Body of pancreas (tissue), 4 donors: ENCODE results near the gene DNAH6. TPM values are rescaled to one million over a fixed set of nuclear protein-coding genes. Genes with fewer than 3 reads are reported as not detected.
"Not testable (repeated sequence)": the region's sequence is repeated elsewhere in the genome, so short reads cannot be mapped to it uniquely, and the experiment has no call there.

ENCODE experiments used
- ATAC-seq: fragments of 150-250 bp; one replicate; pipeline ENCODE4 v1.9.1; 2016
- DNase-seq, 4 donors: peaks; one replicate each; pipeline ENCODE4 v3.0.0-alpha.2; 2019
- H3K27ac ChIP-seq, 4 donors: fragments of 200-600 bp; sonication (generic); 1 replicate in 3 of 4; 2 replicates in 1 of 4; pipeline versions ENCODE4 v1.5.1 to v1.6.1; 2016 to 2019; ENCODE audit warnings: mild to moderate bottlenecking in 1 of 4, mixed read lengths in 1 of 4, moderate library complexity in 1 of 4
- H3K27me3 ChIP-seq, 2 donors: fragments of 200-600 bp; sonication (generic); one replicate each; pipeline ENCODE4 v1.6.0; 2016; ENCODE audit warnings: mild to moderate bottlenecking in 1 of 2
- H3K36me3 ChIP-seq, 2 donors: fragments of 200-600 bp; sonication (generic); replicated peaks in 1 of 2; 2 replicates each; pipeline ENCODE4 v1.5.1; 2016; ENCODE audit warnings: low read depth in 2 of 2; ENCODE audit not compliant: insufficient read depth in 1 of 2
- H3K4me1 ChIP-seq: fragments of 200-600 bp; sonication (generic); one replicate; pipeline ENCODE4 v1.6.0; 2016
- H3K4me3 ChIP-seq, 2 donors: fragments of 200-600 bp; sonication (generic); 1 replicate in 1 of 2; 2 replicates in 1 of 2; pipeline ENCODE4 v1.5.1; 2016 to 2019
- H3K9me3 ChIP-seq, 3 donors: fragments of 200-600 bp; sonication (generic); 1 replicate in 2 of 3; 2 replicates in 1 of 3; pipeline ENCODE4 v1.5.1; 2016
- POLR2A ChIP-seq, 3 donors: fragments of 450-650 bp; IDR thresholded peaks; one replicate each; pipeline ENCODE4 v1.6.1; 2016; ENCODE audit warnings: antibody characterized with exemption in 3 of 3, mild to moderate bottlenecking in 2 of 3
- WGBS, 2 donors: methylation state at CpG; one replicate each; pipeline ENCODE4 v1.1.5; 2017; 5-methylcytosine and 5-hydroxymethylcytosine counted together
- intact Hi-C: fragments of 100-400 bp; cut with DNase I; formaldehyde crosslinking; loops from one replicate; pipeline ENCODE4 v1.15.1; 2023
- total RNA-seq, 2 donors: library from RNA; depleted of rRNA; stranded (reverse); fragments of >200 nt; gene quantifications; one replicate each; pipeline ENCODE4 v1.1.0, GENCODE V29; 2016
- TF ChIP-seq, protein P1 (sequence below), 7 experiments: fragments of 450-650 bp in 4 of 7; fragments of 200-600 bp in 3 of 7; sonication (generic) in 3 of 7; IDR thresholded peaks; one replicate each; pipeline ENCODE4 v1.5.1; 2016 to 2019; ENCODE audit warnings: antibody characterized with exemption in 7 of 7

Gene DNAH6
- total RNA-seq, 2 donors from 2014 or later = 1.3 to 2.6 TPM

DNA sequence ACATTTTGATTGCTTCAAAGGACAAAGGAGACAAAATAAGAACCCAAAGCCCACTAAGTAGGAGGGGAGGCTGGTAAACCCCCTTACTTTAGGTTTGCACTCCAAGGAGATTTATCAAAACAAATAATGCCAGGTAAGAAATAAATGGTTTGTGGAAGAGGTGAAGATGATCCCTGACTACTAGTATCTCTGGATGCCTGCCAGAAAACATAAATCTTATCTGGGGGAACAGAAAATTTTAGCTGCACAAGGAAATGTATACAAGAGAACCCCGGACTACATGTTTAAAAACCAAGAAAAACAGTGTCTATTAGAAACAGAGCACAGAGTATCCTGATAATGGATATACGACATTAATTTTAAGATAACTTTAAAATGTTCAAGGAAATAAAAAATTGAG is 250.5 kb downstream of the DNAH6 start:
- ATAC-seq (no peak), DNase-seq (no peak)
- Histone ChIP-seq H3K27me3 (no peaks in the 10 kb centered on the region), H3K36me3 (no peaks in the 10 kb centered on the region), H3K4me3 (no peak overlapping the region), H3K4me1 (no peaks in the 10 kb centered on the region), H3K27ac (no peak overlapping the region), H3K9me3 (no peaks in the 10 kb centered on the region)
- intact Hi-C loops = no loop called here
- 87 to 90% methylated on average over 2 of the region's 2 CpGs for WGBS, 2 donors
- TF ChIP-seq POLR2A (IDR thresholded peaks at IDR 0.05) = no peak
- TF ChIP-seq, protein P1, sequence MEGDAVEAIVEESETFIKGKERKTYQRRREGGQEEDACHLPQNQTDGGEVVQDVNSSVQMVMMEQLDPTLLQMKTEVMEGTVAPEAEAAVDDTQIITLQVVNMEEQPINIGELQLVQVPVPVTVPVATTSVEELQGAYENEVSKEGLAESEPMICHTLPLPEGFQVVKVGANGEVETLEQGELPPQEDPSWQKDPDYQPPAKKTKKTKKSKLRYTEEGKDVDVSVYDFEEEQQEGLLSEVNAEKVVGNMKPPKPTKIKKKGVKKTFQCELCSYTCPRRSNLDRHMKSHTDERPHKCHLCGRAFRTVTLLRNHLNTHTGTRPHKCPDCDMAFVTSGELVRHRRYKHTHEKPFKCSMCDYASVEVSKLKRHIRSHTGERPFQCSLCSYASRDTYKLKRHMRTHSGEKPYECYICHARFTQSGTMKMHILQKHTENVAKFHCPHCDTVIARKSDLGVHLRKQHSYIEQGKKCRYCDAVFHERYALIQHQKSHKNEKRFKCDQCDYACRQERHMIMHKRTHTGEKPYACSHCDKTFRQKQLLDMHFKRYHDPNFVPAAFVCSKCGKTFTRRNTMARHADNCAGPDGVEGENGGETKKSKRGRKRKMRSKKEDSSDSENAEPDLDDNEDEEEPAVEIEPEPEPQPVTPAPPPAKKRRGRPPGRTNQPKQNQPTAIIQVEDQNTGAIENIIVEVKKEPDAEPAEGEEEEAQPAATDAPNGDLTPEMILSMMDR (IDR thresholded peaks at IDR 0.05) = no peak

DNA sequence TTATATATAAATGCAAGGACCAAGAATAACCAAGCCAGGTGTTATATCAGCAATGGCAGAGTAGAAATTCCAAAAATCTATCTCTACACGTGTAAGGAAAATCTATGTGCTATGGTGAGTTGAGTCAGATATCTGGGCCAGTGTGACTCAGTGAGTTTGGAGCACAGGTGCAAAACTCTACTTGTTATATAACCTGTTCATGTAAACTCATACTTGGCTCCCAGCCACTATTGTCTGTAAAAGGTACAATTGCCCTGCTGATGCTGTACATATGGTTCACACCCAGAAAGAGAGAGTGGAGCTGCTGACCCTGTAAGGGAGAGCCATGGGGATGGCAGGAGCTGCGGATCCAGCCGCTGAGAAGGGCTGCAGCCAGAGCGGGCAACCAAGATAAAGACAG is 252.5 kb downstream of the DNAH6 start:
- intact Hi-C loops = no loop called here
- TF ChIP-seq, protein P1 (IDR thresholded peaks at IDR 0.05) = no peak
- no peak for TF ChIP-seq POLR2A (IDR thresholded peaks at IDR 0.05)
- H3K4me1 ChIP-seq = no peaks in the 10 kb centered on the region
- WGBS, 2 donors = 82 to 88% methylated on average over 4 of the region's 4 CpGs
- no peak overlapping the region for H3K4me3 ChIP-seq
- DNase-seq (no peak), ATAC-seq (no peak)
- no peaks in the 10 kb centered on the region for H3K9me3 ChIP-seq
- no peaks in the 10 kb centered on the region for H3K36me3 ChIP-seq
- H3K27ac ChIP-seq = no peak overlapping the region
- no peaks in the 10 kb centered on the region for H3K27me3 ChIP-seq

DNA sequence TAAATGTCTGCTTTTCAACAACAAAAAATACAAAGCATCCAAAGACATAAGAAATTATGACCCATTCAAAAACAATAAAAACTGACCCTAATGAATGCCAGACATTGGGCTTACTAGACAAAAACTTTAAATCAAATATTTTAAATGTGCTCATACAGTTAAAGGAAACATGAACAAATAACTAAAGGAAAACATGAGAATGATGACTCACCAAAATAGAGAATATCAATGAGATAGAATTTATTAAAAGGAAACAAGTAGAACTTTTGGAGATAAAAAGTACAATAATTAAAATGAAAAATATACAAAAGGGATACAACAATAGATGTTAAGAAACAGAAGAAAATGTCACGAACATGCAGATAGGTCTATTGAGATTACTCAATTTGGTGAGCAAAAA is 254.0 kb downstream of the DNAH6 start:
- intact Hi-C loops = no loop called here
- Histone ChIP-seq H3K27ac (no peak overlapping the region), H3K9me3 (no peaks in the 10 kb centered on the region), H3K4me1 (no peaks in the 10 kb centered on the region), H3K36me3 (no peaks in the 10 kb centered on the region), H3K27me3 (no peaks in the 10 kb centered on the region), H3K4me3 (no peak overlapping the region)
- WGBS, 2 donors = 74 to 88% methylated on average over 1 of the region's 1 CpG
- DNase-seq (no peak), ATAC-seq (no peak)
- TF ChIP-seq, protein P1 (IDR thresholded peaks at IDR 0.05) = no peak
- no peak for TF ChIP-seq POLR2A (IDR thresholded peaks at IDR 0.05)

DNA sequence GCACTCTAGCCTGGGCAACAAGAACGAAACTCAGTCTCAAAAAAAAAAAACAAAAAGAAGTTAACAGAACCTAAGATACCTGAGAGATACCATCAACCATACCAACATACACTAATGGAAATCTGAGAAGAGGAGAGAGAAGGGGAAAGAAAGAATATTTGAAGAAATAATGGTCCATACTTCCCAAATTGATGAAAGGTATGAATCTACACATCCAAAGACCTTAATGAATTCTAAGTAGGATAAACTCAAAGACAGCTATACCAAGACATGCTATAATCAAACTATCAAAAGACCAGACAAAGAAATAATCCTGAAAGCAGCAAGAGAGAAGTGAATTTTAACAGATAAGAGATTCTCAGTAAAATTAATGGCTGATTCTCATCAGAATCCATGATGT is 255.0 kb downstream of the DNAH6 start:
- Histone ChIP-seq H3K27ac (no peak overlapping the region), H3K36me3 (no peaks in the 10 kb centered on the region), H3K27me3 (no peaks in the 10 kb centered on the region), H3K9me3 (no peaks in the 10 kb centered on the region), H3K4me1 (no peaks in the 10 kb centered on the region), H3K4me3 (no peak overlapping the region)
- WGBS, 2 donors = 78 to 81% methylated on average over 1 of the region's 1 CpG
- no peak for ATAC-seq
- intact Hi-C loops = no loop called here
- DNase-seq = no peak
- no peak for TF ChIP-seq POLR2A (IDR thresholded peaks at IDR 0.05)
- TF ChIP-seq, protein P1 (IDR thresholded peaks at IDR 0.05) = no peak

DNA sequence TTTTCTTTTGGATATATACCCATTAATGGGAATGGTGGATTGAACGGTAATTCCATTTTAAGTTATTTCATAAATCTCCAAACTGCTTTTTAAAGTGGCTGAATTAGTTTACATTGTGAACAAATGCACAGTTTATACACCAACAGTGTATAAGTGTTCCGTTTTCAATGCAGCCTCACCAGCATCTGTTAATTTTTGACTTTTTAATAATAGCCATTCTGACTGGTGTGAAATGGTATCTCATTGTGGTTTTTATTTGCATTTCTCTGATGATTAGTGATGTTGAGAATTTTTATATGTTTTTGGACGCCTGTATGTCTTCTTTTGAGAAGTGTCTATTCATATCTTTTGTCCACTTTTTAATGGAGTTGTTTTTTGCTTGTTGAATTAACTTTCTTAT is 257.3 kb downstream of the DNAH6 start:
- DNase-seq, H3K4me3 ChIP-seq, H3K4me1 ChIP-seq, H3K9me3 ChIP-seq, H3K36me3 ChIP-seq, H3K27ac ChIP-seq, ATAC-seq, H3K27me3 ChIP-seq, intact Hi-C loops: not testable (repeated sequence)
- 66 to 81% methylated on average over 3 of the region's 3 CpGs for WGBS, 2 donors
